WI38 (cell line): ENCODE measurements around the gene CNPY3.
A peak's percentile ranks its signal among the peaks of the same experiment; 100 is the strongest.

ENCODE experiments used
- H3K4me3 ChIP-seq: 2 replicates; pipeline ENCODE4 v1.5.1; 2011; ENCODE audit warnings: low read depth, mild to moderate bottlenecking, control low read depth, low read length
- CTCF ChIP-seq: IDR thresholded peaks from 2 replicates; pipeline ENCODE4 v1.5.1; 2012; ENCODE audit warnings: low read depth, mild to moderate bottlenecking, control low read depth, low read length

CNPY3 gene

GRCh38 chr6:42958125-42958524 lies 28.8 kb downstream of the CNPY3 start:
- no peak overlapping the region for H3K4me3 ChIP-seq
- no peak for TF ChIP-seq CTCF

GRCh38 chr6:42959917-42960242 lies 30.6 kb downstream of the CNPY3 start:
- no peak for TF ChIP-seq CTCF
- no peak overlapping the region for H3K4me3 ChIP-seq

GRCh38 chr6:42960243-42961019 lies 31.2 kb downstream of the CNPY3 start, which contains the start of gene GNMT:
Gene GNMT (plus strand): TSS chr6:42960754. CDS start chr6:42960768, 14 bp downstream.
- no peak for TF ChIP-seq CTCF
- peak within 1 kb of the TSS; percentile 44 for H3K4me3 ChIP-seq

GRCh38 chr6:42961020-42961470 lies 31.8 kb downstream of the CNPY3 start:
- H3K4me3 ChIP-seq: no peak overlapping the region
- TF ChIP-seq CTCF: no peak

GRCh38 chr6:42962096-42962495 lies 32.8 kb downstream of the CNPY3 start:
- TF ChIP-seq CTCF: no peak

GRCh38 chr6:42962502-42963178 lies 33.4 kb downstream of the CNPY3 start:
- no peak for TF ChIP-seq CTCF
- no peak overlapping the region for H3K4me3 ChIP-seq

More at GRCh38 chr6:42962096-42962495, 32.8 kb downstream of the CNPY3 start:
- H3K4me3 ChIP-seq: no peak overlapping the region
